NCI-H128 (cell line): ENCODE measurements around the gene STARD10.
"Not testable (repeated sequence)": the region's sequence is repeated elsewhere in the genome, so short reads cannot be mapped to it uniquely, and the experiment has no call there.

Experiments used
- DNase-seq: peaks from one replicate; lab custom pipeline; 2025; ENCODE audit not compliant: unreplicated experiment; lab: John Stamatoyannopoulos, UW

The STARD10 gene

GRCh38 chr11:72826191-72826941, 32.5 kb upstream of the STARD10 start:
- DNase-seq, result no peak

- DNase-seq, result no peak
Measured at GRCh38 chr11:72825661-72826060, 31.8 kb upstream of the STARD10 start.

GRCh38 chr11:72824811-72825505, 31.1 kb upstream of the STARD10 start:
- DNase-seq, result no peak

GRCh38 chr11:72824020-72824419, 30.2 kb upstream of the STARD10 start:
- no peak for DNase-seq

- no peak for DNase-seq
Measured at GRCh38 chr11:72823105-72823804, 29.4 kb upstream of the STARD10 start.

- peak; percentile 84 for DNase-seq
Measured at GRCh38 chr11:72821920-72822799, 28.3 kb upstream of the STARD10 start.

- DNase-seq, result no peak
Measured at GRCh38 chr11:72821221-72821919, 27.5 kb upstream of the STARD10 start.

- DNase-seq, result no peak
Measured at GRCh38 chr11:72820439-72821139, 26.7 kb upstream of the STARD10 start.

GRCh38 chr11:72818971-72819370, 25.1 kb upstream of the STARD10 start:
- DNase-seq, result no peak

- DNase-seq, result no peak
Measured at GRCh38 chr11:72817966-72818365, 24.1 kb upstream of the STARD10 start.

- no peak for DNase-seq
Measured at GRCh38 chr11:72816404-72816990, 22.6 kb upstream of the STARD10 start.

GRCh38 chr11:72815110-72815618, 21.3 kb upstream of the STARD10 start:
- no peak for DNase-seq

GRCh38 chr11:72814286-72815109, 20.7 kb upstream of the STARD10 start, which contains the start of gene ATG16L2:
Gene ATG16L2 (plus strand): TSS chr11:72814411. CDS start chr11:72814446, 35 bp downstream.
- peak; percentile 86 for DNase-seq

- peak; percentile 86 for DNase-seq
Measured at GRCh38 chr11:72813740-72814285, 20.0 kb upstream of the STARD10 start.

GRCh38 chr11:72812967-72813739, 19.3 kb upstream of the STARD10 start:
- no peak for DNase-seq

GRCh38 chr11:72812604-72812966, 18.7 kb upstream of the STARD10 start:
- no peak for DNase-seq

GRCh38 chr11:72811686-72812085, 17.8 kb upstream of the STARD10 start:
- not testable (repeated sequence) for DNase-seq
